Fibroblast of the aortic adventitia (primary cell): ENCODE measurements around the gene MROH2A. TPM values are rescaled to one million over a fixed set of nuclear protein-coding genes. Genes with fewer than 3 reads are reported as not detected.
A peak's percentile ranks its signal among the peaks of the same experiment; 100 is the strongest.

ENCODE experiments used
- DNase-seq: peaks from one replicate; pipeline ENCODE4 v3.0.0-alpha.2; 2010; ENCODE audit warnings: low read depth
- H3K4me3 ChIP-seq: 2 replicates; pipeline ENCODE4 v1.5.1; 2011; ENCODE audit warnings: low read depth, mild to moderate bottlenecking, control low read depth, low read length, moderate library complexity
- CTCF ChIP-seq: IDR thresholded peaks from 2 replicates; pipeline ENCODE4 v1.5.1; 2011; ENCODE audit warnings: mild to moderate bottlenecking, low read length, control low read depth, inconsistent platforms; ENCODE audit not compliant: insufficient read depth
- total RNA-seq: library from RNA; depleted of rRNA; stranded (reverse); fragments of >200 nt; gene quantifications from 2 replicates; pipeline ENCODE4 v1.2.3, GENCODE V29; 2012; ENCODE audit warnings: low replicate concordance

MROH2A gene
- total RNA-seq, 1 donor = under 0.01 TPM

- DNase-seq = no peak
- no peak for TF ChIP-seq CTCF
- H3K4me3 ChIP-seq = no peak overlapping the region
Observed at GRCh38 chr2:233800208-233800607, 22.1 kb downstream of the MROH2A start.

- TF ChIP-seq CTCF = no peak
- no peak overlapping the region for H3K4me3 ChIP-seq
- peak; percentile 12 for DNase-seq
Observed at GRCh38 chr2:233801357-233802131, 23.4 kb downstream of the MROH2A start.

GRCh38 chr2:233802132-233802815 is 24.1 kb downstream of the MROH2A start:
- DNase-seq = no peak
- TF ChIP-seq CTCF = no peak

DNA sequence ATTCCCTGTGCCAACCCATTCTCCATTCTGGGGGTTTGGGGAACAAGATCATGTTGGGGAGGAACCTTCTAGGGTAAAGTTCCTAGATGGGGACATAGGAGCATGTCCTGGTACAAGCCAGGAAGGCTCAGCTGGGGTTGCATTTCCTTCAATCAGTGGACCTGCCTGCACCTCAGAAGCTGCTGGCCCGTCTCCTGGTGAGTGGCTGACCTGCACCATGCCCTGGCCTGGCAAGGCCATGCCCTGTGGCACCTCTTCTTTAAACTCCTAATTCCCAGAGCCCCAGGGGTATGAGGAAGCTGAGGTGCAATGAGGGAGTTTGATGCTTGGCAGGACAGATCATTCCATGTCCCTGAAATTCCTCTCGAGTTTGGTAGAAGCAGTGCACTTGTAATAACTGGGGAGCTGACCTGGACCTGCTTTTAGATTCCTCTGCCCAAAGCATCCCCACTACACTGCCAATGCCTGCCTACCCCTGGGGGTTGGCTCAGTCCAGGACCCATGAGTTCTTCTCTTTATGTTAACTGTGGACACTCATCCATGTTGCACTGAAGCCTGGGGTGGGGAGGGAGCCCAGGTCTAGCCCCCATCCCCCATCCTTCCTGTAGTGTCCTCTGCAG is 25.3 kb downstream of the MROH2A start:
- DNase-seq = no peak
- TF ChIP-seq CTCF = no peak
- no peak overlapping the region for H3K4me3 ChIP-seq

More at GRCh38 chr2:233802132-233802815, 24.1 kb downstream of the MROH2A start:
- no peak overlapping the region for H3K4me3 ChIP-seq

- DNase-seq = no peak
- no peak for TF ChIP-seq CTCF
- H3K4me3 ChIP-seq = no peak overlapping the region
Observed at GRCh38 chr2:233803994-233804393, 25.9 kb downstream of the MROH2A start.

DNA sequence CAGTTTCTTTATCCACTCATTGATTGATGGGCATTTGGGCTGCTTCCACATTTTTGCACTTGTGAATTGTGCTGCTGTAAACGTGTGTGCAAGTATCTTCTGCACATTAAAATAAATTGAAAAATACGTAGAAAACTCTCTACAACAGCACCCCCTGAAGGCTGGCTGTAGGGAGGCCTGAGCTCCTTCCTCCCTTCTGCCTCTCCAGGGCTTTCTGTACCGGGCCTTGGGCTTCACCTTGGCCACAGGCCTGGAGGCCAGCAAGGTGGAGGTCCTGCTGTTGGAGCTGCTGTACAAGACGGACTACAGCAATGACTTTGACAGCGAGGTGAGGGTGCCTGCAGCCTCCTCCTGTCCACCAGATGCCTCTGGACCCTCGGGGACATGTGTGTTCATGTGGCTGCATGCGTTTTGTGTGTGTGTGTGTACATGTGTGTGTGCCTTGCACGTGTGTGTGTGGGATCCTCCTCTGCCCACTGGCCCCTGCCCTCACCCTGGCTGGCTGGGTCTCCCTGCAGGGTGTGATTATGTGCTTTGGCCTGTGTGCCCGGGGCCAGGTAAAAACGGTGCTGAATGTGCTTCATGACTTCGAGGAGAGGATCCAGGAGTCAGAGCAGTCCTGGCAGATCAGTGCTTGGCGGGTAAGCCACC is 29.2 kb downstream of the MROH2A start:
- H3K4me3 ChIP-seq = no peak overlapping the region
- no peak for DNase-seq
- TF ChIP-seq CTCF = peak; percentile 1
